ENCODE measurements around the gene FAF1.
"Not testable (repeated sequence)": the region's sequence is repeated elsewhere in the genome, so short reads cannot be mapped to it uniquely, and the experiment has no call there.

FAF1 gene

GRCh38 chr1:50766688-50767087 lies 193.4 kb downstream of the FAF1 start:
- DNase-seq, result no peak

GRCh38 chr1:50756543-50756942 lies 203.5 kb downstream of the FAF1 start:
- not testable (repeated sequence) for DNase-seq

- DNase-seq, result not testable (repeated sequence)
Measured at GRCh38 chr1:50754764-50755163, 205.3 kb downstream of the FAF1 start.

GRCh38 chr1:50750021-50750619 lies 209.9 kb downstream of the FAF1 start:
- no peak for DNase-seq

GRCh38 chr1:50747394-50747793 lies 212.7 kb downstream of the FAF1 start:
- DNase-seq, result no peak

- DNase-seq, result no peak
Measured at GRCh38 chr1:50742523-50742922, 217.5 kb downstream of the FAF1 start.

- DNase-seq, result no peak
Measured at GRCh38 chr1:50739125-50739524, 220.9 kb downstream of the FAF1 start.

- no peak for DNase-seq
Measured at GRCh38 chr1:50735443-50735842, 224.6 kb downstream of the FAF1 start.

GRCh38 chr1:50727578-50727977 lies 232.5 kb downstream of the FAF1 start:
- DNase-seq, result not testable (repeated sequence)

GRCh38 chr1:50724626-50725286 lies 235.3 kb downstream of the FAF1 start:
- no peak for DNase-seq

GRCh38 chr1:50720457-50721053 lies 239.5 kb downstream of the FAF1 start:
- no peak for DNase-seq

- no peak for DNase-seq
Measured at GRCh38 chr1:50719126-50719525, 240.9 kb downstream of the FAF1 start.

- no peak for DNase-seq
Measured at GRCh38 chr1:50717327-50717726, 242.7 kb downstream of the FAF1 start.

GRCh38 chr1:50716455-50716854 lies 243.6 kb downstream of the FAF1 start:
- not testable (repeated sequence) for DNase-seq

GRCh38 chr1:50710099-50710498 lies 250.0 kb downstream of the FAF1 start:
- no peak for DNase-seq

GRCh38 chr1:50707824-50708223 lies 252.2 kb downstream of the FAF1 start:
- DNase-seq, result no peak

GRCh38 chr1:50705699-50706098 lies 254.4 kb downstream of the FAF1 start:
- DNase-seq, result no peak

GRCh38 chr1:50705041-50705440 lies 255.0 kb downstream of the FAF1 start:
- DNase-seq, result no peak

- DNase-seq, result peak in 2 of 6 experiments; percentile 7 to 10
Measured at GRCh38 chr1:50704126-50704525, 255.9 kb downstream of the FAF1 start.

- DNase-seq, result no peak
Measured at GRCh38 chr1:50703240-50703639, 256.8 kb downstream of the FAF1 start.

GRCh38 chr1:50702395-50702794 lies 257.7 kb downstream of the FAF1 start:
- no peak for DNase-seq

GRCh38 chr1:50701706-50702317 lies 258.3 kb downstream of the FAF1 start:
- no peak for DNase-seq

- DNase-seq, result no peak
Measured at GRCh38 chr1:50700621-50701020, 259.4 kb downstream of the FAF1 start.

- DNase-seq, result no peak
Measured at GRCh38 chr1:50700214-50700613, 259.9 kb downstream of the FAF1 start.

Measured in stimulated activated naive CD4-positive, alpha-beta T cell (primary cell).